GM18499 (cell line): ENCODE measurements around the gene CDC25C.

Source experiments
- ATAC-seq: cut with Tn5 transposase; IDR thresholded peaks from one replicate; pipeline ENCODE4 v1.9.1; 2021; ENCODE audit warnings: moderate number of reproducible peaks; ENCODE audit not compliant: insufficient read depth, unreplicated experiment

CDC25C gene

DNA sequence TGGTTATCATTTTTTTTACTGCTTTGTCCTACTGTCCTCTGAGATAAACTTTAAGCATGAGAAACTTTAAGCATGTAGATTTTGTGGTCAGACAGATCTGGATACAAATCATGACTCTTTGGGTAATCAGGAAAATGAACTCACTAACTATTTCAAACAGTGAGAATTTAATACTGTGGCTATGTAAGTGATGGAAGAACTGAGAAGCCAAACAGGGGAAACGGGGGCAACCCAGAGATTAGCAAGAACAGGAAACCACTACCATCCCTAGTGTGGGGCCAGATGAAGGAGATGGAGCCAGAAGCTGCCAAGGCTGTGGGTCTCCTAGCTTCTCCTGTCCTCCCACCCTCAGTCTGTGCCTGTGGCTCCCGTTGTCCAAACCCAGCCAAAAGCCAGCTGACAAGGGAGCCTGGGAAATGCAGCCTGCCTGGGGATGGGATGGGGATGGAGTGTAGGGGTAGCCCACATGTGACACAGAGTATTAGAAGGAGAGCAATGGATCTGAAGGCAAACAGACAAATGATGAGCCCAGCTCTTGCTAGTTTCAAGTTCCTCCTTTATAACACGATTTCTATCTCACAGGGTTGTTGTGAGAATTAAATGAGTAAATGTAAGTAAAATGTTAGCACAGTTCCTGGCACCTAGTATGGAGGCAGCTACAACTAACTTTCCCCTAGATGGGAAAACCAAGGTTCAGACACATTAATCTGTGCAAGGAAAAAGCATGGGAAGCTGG lies 90.8 kb downstream of the CDC25C start:
- ATAC-seq = no peak

- no peak for ATAC-seq
These were observed 93.6 kb downstream of the CDC25C start for GRCh38 chr5:138238034-138238433.
